Ramos (cell line): Measurements from ENCODE around the gene MYO18B.

Experiments used
- in situ Hi-C: fragments of 300-500 bp; cut with MboI; formaldehyde crosslinking; loops from one replicate; pipeline ENCODE4 v1.14.3; 2022; ENCODE audit warnings: low sequenced_read_pairs; ENCODE audit not compliant: unreplicated experiment

Gene MYO18B

DNA sequence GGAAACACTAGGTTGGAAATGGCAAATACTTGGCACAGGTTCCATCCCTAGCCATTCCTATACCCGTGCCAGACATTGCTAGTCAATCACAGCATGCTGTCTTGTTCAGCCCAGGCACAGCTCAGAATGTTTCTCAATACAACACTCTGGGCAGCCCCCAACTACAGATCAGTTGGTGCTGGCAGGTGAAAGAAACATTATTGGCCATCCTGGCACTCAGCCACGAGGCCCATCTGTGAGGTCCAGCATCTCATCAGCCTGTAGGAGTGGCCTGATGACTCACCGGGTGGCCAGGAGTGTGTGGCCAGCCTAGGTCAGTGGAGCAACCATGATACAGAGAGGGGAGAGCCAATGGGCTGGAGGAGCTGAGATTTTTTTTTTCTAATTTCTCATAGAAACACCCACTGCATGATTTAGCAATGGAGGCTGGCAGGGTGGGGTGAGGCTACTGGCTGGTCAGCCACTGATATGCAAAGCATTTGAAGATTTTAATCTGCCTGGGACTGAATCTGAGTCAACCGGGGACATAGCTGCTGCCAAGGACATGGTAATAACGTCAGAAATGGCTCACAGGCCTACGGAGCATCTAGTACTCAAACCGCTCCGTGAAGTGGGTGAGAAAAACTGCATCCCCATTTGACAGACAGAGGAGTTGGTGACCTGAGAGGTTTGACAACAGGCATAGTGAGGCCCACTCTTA, 5.4 kb downstream of the MYO18B start:
- in situ Hi-C loops = no loop called here

DNA sequence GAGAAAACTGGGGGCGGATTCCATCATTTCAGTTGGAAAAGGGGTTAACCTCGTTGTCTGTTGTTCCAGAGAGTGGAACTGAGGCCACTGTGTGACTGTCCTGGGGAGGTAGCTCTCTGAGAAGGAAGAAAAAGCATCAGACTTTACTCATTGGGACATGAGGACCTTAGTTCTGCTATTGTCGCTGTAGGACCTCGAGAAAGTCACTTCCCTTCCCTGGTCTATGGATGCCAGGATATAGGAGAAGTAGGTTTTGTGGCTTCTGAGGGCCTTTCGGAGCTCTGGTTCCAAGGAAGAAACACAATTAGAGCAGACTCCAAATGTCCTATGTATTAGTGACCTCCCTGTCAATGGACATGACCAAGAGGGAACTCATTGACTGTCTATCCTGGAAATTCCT, 6.2 kb downstream of the MYO18B start:
- in situ Hi-C loops = no loop called here

DNA sequence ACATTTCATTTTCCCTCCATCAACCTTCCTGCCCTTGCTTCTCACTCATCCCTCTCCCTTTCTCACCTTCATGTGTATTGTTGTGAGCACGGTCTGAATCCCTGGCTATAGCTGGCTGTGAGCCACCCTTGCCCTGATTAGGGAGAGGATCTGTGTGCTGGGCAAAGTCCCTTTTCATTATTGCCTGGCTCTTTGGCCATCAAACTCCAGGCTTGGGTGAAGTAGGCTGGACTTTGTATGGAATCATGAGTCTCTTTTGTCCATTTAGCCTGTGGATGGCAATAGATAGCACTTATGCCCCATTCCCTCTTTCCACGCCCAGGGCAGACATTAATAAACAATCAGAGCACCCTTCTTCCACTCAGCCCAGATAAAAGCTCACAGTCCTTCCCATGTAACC, 6.7 kb downstream of the MYO18B start:
- in situ Hi-C loops = no loop called here

DNA sequence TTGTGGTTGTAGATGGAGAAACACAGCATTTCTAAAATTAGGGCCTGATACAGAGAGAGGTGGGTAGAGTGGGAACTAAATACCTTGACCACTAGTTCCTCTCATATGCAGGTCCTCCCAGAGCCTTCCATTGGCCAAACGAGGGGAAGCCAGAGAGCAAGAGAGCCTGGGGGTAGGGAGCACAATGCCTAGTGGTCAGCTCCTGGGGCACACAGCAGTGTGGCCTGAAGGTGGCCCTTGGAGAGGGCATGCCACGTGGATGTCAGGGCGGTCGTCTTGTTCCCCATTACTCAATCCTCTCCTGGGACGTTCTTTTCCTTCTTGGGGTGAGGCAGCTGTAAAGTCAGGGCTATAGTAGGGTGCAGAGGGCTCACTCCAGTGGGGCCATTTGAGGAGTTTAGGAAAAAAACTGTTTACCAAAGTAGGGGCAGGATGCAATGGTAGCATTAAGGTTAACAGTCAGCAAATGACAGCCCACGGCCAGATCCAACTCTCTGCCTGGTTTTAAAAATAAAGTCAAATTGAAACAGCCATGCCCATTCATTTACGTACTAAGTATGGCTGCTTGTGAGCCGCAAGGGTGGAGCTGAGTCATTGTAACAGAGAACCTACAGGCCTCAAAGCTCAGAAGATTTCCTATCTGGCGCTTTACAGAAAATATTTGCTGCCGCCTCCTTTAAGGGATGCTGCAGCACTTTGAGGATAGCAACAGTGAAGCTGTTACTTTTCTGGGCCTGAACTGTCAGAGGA, 7.6 kb downstream of the MYO18B start:
- in situ Hi-C loops = no loop called here

DNA sequence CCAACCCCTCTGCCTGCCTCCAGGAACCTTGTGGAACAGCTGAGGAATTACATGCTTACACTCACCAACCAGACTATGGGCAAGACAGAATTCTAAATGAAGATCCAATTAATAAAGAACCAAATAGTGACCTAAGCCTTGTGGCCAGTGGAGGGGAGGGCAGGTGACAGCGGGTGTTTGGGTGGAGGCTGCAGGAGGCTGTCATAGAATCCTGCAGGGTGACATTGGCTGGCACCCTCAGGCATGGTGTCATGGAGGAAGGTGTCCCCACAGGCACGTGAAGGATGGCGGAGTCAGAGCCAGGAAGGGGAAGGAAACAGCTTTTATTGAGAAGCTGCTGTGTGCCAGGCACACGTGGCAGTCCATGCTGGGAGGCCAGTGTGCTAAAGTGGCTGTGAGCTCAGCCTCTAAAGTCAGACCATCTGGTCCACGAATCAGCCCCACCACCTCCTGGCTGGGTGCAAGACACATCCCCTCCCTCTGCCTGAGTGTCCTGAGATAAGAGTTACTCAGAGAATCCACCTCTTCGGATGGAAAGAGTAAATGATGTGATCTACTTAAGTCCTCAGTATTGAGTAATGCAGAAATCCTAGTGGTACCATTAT, 8.7 kb downstream of the MYO18B start:
- in situ Hi-C loops = no loop called here

DNA sequence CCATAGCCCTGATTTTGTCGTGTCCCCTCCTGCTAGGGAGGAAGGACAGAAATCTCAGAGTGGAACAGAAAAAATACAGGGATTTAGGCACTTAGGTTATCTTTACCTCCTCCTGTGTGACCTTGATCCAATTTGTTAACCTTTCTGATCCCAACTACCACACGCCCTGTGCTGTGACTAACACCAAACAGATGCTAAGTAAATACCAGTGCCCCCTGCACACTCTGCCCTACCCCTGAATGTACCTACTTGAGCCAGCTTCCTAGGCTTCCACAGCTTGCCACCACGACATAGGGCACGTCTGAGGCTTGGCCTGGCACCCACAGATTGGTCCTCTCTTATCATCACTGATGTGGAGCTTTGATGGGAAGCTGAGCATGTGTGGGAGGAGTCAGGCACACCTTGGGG, 9.2 kb downstream of the MYO18B start:
- in situ Hi-C loops = no loop called here

DNA sequence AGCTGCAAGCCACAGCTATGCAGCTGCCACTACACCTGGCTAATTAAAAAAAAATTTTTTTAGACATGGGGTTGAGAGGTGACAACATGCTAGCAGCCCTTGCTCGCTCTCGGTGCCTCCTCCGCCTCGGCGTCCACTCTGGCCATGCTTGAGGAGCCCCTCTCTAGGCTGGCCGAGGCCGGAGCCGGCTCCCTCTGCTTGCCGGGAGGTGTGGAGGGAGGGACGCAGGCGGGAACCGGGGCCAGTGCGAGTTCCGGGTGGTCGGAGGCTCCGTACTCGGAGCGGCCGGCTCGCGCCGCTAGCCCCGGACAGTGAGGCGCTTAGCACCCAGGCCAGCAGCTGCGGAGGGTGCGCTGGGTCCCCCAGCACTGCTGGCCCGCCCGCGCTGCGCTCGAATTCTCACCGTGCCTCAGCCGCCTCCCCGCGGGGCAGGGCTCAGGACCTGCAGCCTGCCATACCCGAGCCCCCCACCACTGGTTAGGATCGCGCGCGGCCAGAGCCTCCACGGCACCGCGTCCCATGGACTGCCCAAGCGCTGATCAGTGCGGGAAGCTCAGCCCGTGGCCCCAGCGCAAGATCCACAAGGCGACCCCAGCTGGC, 10.7 kb downstream of the MYO18B start:
- in situ Hi-C loops = no loop called here

DNA sequence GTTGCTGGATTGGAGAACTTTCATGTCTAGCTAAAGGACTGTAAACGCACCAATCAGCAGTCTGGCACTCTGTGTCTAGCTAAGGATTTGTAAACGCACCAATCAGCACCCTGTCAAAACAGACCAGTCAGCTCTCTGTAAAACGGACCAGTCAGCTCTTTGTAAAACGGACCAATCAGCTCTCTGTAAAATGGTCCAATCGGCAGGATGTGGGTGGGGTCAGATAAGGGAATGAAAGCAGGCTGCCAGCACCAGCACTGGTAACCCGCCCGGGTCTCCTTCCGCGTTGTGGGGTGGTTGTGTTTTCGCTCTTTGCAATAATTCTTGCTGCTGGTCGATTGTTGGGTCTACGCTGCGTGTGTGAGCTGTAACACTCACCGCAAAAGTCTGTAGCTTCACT, 11.3 kb downstream of the MYO18B start:
- in situ Hi-C loops = no loop called here

DNA sequence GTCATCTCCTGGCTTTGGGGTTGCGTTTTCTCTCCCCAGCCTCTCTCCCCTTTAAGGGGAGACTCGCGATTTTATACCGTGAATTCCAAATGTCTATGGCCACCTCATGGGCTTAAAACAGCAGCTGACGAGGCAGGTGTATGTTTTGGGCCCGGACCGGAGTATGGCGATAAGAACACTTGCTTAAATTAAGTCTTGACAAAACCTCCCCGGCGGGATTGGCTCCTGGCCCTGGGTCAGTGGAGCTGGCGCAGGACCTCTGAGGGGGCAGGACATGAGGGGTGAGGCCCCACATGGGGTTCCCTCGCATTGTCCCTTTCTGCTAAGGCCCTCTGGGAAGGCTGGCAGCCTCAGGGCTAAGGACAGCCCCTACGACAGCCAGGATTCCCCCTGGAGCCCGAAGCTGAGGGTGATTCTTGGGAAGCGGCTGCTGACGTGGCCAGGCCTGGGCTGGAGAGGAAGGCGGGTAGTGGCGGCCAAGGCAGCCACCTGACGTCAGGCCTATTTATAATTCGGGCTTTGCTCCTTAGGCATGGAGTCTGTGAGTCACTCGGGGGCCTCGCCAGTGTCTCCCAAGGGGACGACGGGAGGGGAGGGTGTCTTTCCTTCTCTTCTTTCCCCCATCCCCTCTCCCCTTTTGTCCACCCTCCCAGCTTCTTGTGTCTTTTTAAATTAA, 12.7 kb downstream of the MYO18B start:
- in situ Hi-C loops = no loop called here

DNA sequence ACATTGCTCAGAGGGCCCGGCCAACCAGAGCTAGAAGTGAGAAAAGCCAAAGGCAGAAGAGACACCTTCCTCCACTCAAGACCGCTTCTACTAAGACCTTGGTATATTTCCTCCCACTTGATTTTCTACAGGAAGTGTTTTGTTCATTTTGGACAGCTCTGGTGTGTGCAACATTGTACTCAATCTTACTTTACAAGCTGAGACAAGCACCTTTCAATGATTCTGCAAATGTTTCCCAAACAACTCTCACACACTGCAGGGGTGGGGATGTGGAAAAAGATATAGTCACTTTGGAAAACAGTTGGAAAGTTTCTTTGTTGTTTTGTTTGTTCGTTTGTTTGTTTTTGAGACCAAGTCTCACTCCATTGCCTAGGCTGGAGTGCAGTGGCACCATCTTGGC, 15.7 kb downstream of the MYO18B start:
- in situ Hi-C loops = no loop called here

DNA sequence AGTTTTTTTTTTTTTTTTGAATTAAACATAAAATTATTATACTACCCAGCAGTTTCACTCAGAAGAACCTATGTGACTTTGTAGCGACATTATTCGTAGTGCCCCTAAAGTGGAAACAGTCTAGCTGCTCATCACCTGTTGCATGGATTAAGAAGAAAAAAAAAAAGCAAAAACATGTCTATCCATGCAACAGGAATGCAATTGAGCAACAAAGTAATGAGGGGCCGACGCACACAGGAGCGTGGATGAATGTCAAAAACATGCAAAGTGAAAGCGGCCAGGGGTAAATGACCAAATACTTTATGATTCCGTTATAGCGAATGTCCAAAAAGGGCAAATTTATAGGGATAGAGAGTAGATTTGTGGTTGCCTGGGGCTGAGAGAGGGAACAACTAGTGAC, 16.3 kb downstream of the MYO18B start:
- in situ Hi-C loops = no loop called here

DNA sequence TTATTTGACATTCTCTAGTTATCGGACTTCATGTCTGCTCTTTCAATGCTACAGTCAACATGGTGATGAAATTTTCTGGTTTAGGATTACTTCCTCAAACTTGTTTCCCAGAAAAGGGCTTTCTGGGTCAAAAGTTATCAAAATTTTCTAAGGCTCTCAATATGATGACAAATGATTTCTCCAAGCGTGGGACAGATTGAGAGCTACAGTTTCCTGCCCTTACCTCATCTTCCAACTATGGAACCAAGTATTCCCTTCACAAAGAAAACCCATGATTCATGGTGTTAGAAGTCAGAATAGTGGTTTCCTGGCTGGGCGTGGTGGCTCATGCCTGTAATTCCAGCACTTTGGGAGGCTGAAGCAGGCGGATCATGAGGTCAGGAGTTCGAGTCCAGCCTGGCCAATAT, 17.8 kb downstream of the MYO18B start:
- in situ Hi-C loops = no loop called here

DNA sequence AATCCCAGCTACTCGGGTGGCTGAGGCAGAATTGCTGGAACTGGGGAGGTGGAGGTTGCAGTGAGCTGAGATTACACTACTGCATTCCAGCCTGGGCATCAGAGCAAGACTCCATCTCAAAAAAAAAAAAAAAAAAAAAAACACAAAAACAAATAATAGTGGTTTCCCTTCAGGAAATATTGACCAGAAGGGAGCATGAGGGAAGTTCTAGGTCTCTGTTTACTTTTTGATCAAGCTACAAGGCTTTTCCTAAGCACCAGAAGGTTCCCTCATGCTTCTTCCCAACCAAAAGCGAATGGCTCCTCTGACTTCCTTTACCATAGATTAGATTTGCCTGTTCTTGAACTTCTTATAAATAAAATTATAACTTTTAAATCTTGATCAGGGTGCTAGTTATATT, 18.3 kb downstream of the MYO18B start:
- in situ Hi-C loops = no loop called here

DNA sequence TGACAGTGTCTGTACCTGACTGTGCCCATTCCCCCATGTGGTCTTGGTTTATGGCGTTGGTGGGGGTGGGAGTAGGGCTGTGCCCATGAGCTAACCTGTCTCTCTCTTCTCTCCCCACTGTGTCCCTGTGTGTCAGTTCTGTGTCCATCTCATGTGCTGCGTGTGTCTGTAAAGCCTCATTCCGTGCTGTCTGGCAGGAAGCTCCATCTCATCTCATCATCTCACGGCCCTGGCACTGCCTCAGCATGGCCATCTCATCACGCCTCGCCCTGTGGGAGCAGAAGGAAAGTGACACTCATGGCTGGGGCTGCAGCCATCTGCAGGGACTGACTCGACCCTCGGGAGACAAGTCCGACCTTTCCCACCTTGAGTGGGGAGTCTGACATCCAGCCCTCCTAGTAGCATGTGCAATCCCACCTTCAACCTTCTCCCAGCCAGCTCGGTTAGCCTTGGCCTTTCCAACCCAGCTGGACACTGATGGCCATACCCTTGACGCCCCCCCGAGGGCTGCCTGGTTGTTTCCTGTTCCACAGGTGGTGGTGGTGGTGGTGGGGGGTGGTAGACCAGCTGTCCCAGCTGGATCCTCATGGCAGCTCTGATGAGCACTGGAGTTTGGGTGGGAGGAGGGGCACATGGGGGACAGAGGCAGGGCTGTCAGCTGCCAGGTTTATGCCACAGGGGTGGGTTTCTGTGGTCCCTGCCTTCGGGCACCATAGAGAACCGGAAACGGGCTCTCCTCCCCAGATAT, 19.0 kb downstream of the MYO18B start:
- in situ Hi-C loops = no loop called here

DNA sequence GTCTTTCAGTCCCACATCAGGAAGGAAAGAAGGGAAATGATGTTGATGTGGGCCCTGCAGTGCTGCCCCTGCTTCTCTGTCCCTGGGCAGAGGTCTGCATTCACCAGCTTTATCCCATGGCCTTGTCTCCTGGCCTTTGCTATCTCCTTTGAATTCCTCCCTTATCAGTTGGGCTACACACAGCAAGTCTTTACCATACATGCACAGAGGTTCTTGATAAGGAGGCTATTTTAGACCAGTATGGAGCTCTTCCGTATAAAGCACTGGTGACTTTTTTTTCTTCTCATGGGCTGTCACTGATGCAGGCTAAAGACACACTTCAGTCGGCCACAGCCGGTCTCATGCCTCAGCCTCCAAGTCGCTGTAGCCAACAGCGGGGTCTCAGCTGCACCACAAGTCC, 20.2 kb downstream of the MYO18B start:
- in situ Hi-C loops = no loop called here

DNA sequence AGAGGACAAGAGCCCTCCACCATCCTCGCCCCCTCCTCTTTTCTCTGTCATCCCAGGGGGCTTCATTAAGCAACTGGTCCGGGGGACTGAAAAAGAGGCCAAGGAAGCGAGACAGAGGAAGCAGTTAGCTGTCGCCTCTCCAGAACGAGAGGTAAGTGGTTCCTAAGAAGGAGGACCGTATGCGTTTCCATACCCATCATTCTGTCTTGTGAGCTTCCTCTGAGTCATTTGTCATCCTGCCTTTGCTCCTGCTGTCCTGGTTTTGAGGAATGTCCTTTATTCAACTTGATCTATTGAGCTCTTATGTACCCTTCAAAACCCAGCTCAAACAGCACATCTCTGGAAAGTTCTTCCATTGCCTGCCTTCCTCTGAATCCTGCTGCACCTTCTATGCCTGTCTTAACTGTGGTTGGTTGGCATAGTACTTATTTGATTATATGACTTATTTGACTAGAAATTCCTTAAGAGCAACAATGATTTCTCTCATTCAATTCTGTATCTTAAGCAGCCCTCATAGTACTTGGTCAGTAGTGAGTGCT, 21.3 kb downstream of the MYO18B start:
- in situ Hi-C loops = no loop called here

DNA sequence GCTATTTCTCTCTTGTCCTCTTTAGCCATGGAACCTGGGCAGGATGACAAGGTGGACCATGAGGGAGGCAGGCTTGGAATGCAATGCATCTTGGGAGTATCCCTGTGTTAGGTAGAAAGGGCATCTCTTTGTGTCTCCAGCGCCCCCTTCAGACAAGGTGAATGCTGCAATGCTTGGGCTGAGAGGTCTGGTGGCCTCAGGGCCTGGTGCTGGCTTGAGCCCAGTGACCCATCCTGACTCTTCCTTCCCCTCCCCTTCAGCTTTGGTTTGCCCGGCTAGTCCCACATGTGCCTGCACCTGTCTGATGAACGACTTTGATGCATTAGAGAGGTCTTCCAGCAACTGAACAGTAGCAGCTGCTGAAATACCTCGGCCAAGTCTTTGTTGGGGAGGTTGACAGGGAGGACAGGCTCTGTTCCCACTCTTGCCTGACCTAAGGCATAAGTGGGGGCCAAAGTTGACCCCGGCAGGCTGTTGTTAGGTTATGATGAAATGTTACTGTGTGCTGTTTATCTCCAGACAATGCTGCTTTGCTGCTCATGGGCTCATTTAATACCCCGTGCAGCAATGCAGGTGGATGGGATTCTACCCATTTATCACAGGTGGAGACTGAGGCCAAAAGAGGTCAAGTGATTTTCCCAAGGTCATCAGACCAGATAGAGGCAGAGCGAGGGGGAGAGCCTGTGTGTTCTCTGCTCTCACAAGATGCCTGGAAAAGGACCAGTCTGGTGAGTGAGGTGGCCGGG, 22.5 kb downstream of the MYO18B start:
- in situ Hi-C loops = no loop called here

DNA sequence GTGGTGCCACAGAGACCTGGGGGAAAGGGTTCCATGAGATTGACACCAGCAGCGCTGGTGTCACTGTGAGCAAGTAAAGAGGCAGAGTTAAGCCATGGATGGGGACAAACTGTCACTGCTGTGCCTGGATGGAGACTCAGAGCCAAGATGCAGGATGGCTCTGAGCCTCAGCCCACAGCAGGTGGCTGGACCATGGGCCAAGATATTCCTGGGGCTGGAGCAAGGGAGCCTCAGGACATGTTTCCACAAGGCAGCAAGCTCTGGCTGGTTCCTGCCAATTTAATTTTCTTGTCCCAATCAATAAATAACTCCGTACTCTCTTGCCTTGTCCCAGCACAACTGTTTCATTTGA, 23.0 kb downstream of the MYO18B start:
- in situ Hi-C loops = no loop called here

DNA sequence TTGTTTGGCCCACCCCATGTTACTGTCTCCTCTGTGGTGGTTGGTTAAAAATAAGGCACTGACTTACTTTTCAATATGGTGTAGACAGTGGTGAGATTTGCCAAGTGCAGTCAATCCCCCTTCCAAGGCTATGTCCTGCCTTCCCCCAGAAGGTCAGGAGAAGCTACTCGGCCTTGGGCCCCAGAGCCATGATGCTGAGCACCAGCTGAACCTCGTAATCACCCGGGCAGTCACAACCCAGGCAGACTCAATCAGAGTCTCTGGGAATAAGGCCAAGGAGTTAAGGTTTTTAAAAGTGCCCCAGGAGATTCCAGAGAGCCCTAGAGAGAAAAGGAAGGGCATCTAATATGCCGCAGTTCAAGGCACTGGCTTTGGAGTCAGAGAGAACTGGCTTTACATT, 23.8 kb downstream of the MYO18B start:
- in situ Hi-C loops = no loop called here
